ENCODE results near the gene BTBD16.

GRCh38 chr10:122253605-122254004, 17.5 kb upstream of the BTBD16 start:
- no peak for TF ChIP-seq REST (IDR thresholded peaks at IDR 0.05; ENCODE audit: low read depth, low read length)
- TF ChIP-seq MYB (IDR thresholded peaks at IDR 0.05; ENCODE audit: borderline replicate concordance, low read depth, low read length), result no peak
- no peak for TF ChIP-seq POLR2A (IDR thresholded peaks at IDR 0.05; ENCODE audit: low read depth, low read length)
- no peak for TF ChIP-seq TAF1 (IDR thresholded peaks at IDR 0.05; ENCODE audit: borderline replicate concordance, low read depth, low read length)
- no peak for TF ChIP-seq NR2C2 (IDR thresholded peaks at IDR 0.05; ENCODE audit: borderline replicate concordance, control insufficient read depth, insufficient read length, low read depth)
